K562 (cell line): ENCODE data around the gene EXT2. TPM values are rescaled to one million over a fixed set of nuclear protein-coding genes. Genes with fewer than 3 reads are reported as not detected.

ENCODE experiments used
- ATAC-seq: fragments of 200-7000 bp; cut with Tn5 transposase; 3 replicates; pipeline ENCODE4 v1.9.1; 2020; ENCODE audit warnings: moderate library complexity
- BruUV-seq: library from RNA; stranded (reverse); fragments of 400-500 nt; replicated peaks from 2 replicates; lab custom pipeline; 2021; lab: Mats Ljungman, UMichigan
- CTCF ChIA-PET: fragments of 300-600 bp; formaldehyde crosslinking; extraction: SDS; loops from one replicate; lab custom pipeline; 2021; ENCODE audit warnings: low intra/inter-chr PET ratio; lab: Yijun Ruan, JAX
- POLR2A ChIA-PET: fragments of 300-600, 350-650 bp; sonication (Branson Sonifier 250); formaldehyde crosslinking; extraction: SDS; loops from one replicate; lab custom pipeline; 2021; ENCODE audit warnings: antibody characterized with exemption, inconsistent platforms; lab: Yijun Ruan, JAX
- DNase-seq, 4 experiments: peaks; one replicate each; pipeline versions ENCODE4 v3.0.0 to v3.0.0-alpha.2; 2011 to 2018; ENCODE audit warnings: low spot score in 3 of 4, mixed read lengths in 3 of 4; ENCODE audit errors: extremely low read depth in 1 of 4
- FAIRE-seq: peaks from 2 replicates; lab custom pipeline; 2011; peaks lifted over from hg19 to GRCh38; lab: Jason Lieb, UNC
- H2AFZ ChIP-seq: 2 replicates; pipeline ENCODE4 v1.6.0; 2011; ENCODE audit warnings: low read depth, low read length, control low read depth, inconsistent platforms
- H3K27ac ChIP-seq: fragments of 200-600 bp; 3 replicates; pipeline ENCODE4 v1.8.0; 2011; ENCODE audit warnings: low read depth, mild to moderate bottlenecking, control low read depth, inconsistent platforms, low read length, moderate library complexity, mixed read lengths; ENCODE audit errors: extremely low read depth
- H3K27me3 ChIP-seq, 2 experiments: fragments of 300-600 bp in 1 of 2; 2 replicates in 1 of 2; 3 replicates in 1 of 2; pipeline versions ENCODE4 v1.6.0 to v1.8.0; 2011; ENCODE audit warnings: inconsistent platforms in 2 of 2, low read length in 2 of 2, mild to moderate bottlenecking in 1 of 2, mixed read lengths in 1 of 2, moderate library complexity in 1 of 2; ENCODE audit not compliant: control insufficient read depth in 2 of 2, insufficient read depth in 2 of 2
- H3K36me3 ChIP-seq: fragments of 300-600 bp; 3 replicates; pipeline ENCODE4 v1.8.0; 2011; ENCODE audit warnings: mild to moderate bottlenecking, low read length, inconsistent platforms; ENCODE audit not compliant: control insufficient read depth, insufficient read depth
- H3K4me1 ChIP-seq, 2 experiments: fragments of 200-600 bp in 1 of 2; replicated peaks in 1 of 2; 2 replicates in 1 of 2; 3 replicates in 1 of 2; pipeline versions ENCODE4 v1.5.1 to v1.8.0; 2011; ENCODE audit warnings: inconsistent platforms in 2 of 2, low read length in 2 of 2, mild to moderate bottlenecking in 1 of 2, mixed read lengths in 1 of 2, moderate library complexity in 1 of 2; ENCODE audit not compliant: control insufficient read depth in 2 of 2, insufficient read depth in 2 of 2
- H3K4me2 ChIP-seq: 2 replicates; pipeline ENCODE4 v1.6.1; 2011; ENCODE audit warnings: low read length, control low read depth, inconsistent platforms, mixed read lengths; ENCODE audit not compliant: insufficient read depth
- H3K4me3 ChIP-seq: fragments of 200-600 bp; sonication (generic), shearing (Covaris generic); 2 replicates; pipeline ENCODE4 v1.5.1; 2016; ENCODE audit warnings: control low read depth, inconsistent platforms
- H3K79me2 ChIP-seq: fragments of 200-600 bp; 3 replicates; pipeline ENCODE4 v1.8.0; 2011; ENCODE audit warnings: low read length, inconsistent platforms; ENCODE audit not compliant: control insufficient read depth, insufficient read depth
- H3K9ac ChIP-seq, 2 experiments: 2 replicates each; pipeline versions ENCODE4 v1.6.0 to v1.6.1; 2011; ENCODE audit warnings: low read depth in 2 of 2, low read length in 2 of 2, control low read depth in 1 of 2, inconsistent platforms in 1 of 2, mild to moderate bottlenecking in 1 of 2, mixed read lengths in 1 of 2; ENCODE audit not compliant: insufficient read depth in 1 of 2
- H3K9me1 ChIP-seq: one replicate; pipeline ENCODE4 v1.6.0; 2011; ENCODE audit warnings: inconsistent platforms, mild to moderate bottlenecking, low read length, moderate library complexity; ENCODE audit not compliant: control insufficient read depth, insufficient read depth
- H3K9me3 ChIP-seq: replicated peaks from 2 replicates; pipeline ENCODE4 v1.5.1; 2011; ENCODE audit warnings: low read depth, low read length, inconsistent platforms; ENCODE audit not compliant: control insufficient read depth, insufficient read depth
- H4K20me1 ChIP-seq: replicated peaks from 2 replicates; pipeline ENCODE4 v1.6.1; 2011; ENCODE audit warnings: low read length, inconsistent platforms, mixed read lengths; ENCODE audit not compliant: control insufficient read depth, insufficient read depth
- ARID4B ChIP-seq: sonication (generic); formaldehyde crosslinking; IDR thresholded peaks from 2 replicates; pipeline ENCODE4 v1.8.0; 2022; ENCODE audit warnings: mild to moderate bottlenecking, missing genetic modification reagents
- WGBS: fragments of 100-300 bp; shearing (Covaris generic); methylation state at CpG from one replicate; pipeline ENCODE4 v1.1.6; 2016; ENCODE audit warnings: low coverage, mixed read lengths; ENCODE audit not compliant: insufficient coverage; ENCODE audit errors: missing lambda C conversion rate; 5-methylcytosine and 5-hydroxymethylcytosine counted together
- in situ Hi-C: fragments of 300-500 bp; cut with MboI; formaldehyde crosslinking; loops from 4 replicates; pipeline ENCODE4 v1.15.0; 2018; ENCODE audit warnings: inconsistent platforms, mixed read lengths
- intact Hi-C: fragments of 100-400 bp; cut with micrococcal nuclease; formaldehyde crosslinking; loops from 2 replicates; pipeline ENCODE4 v1.14.2; 2022
- polyA plus RNA-seq, 8 experiments: library from polyadenylated mRNA; depleted of rRNA in 4 of 8; stranded (reverse) in 5 of 8; unstranded in 3 of 8; fragments of >200 nt; fragmentation: Nextera tagmentation in 2 of 8; fragmentation: Illumina TruSeq in 1 of 8; extraction: Ambion mirVana in 2 of 8; extraction: Trizol in 1 of 8; gene quantifications; 2 replicates each; pipeline versions ENCODE4 v1.2.1 to v1.2.3, GENCODE V29; 2011 to 2014; ENCODE audit warnings: inconsistent platforms in 1 of 8, missing spikeins in 1 of 8
- total RNA-seq, 7 experiments: library from RNA; depleted of rRNA in 6 of 7; stranded (reverse); fragments of >200 nt in 6 of 7; fragmentation: Illumina TruSeq in 2 of 7; extraction: Trizol in 2 of 7; gene quantifications; 2 replicates each; pipeline versions ENCODE4 v1.2.1 to v1.2.3, GENCODE V29; 2011 to 2021; ENCODE audit warnings: low replicate concordance in 1 of 7

Gene EXT2
- total and polyA plus RNA-seq, 9 of the 15 experiments (the other 6 are each of a cell fraction or from before 2014, with no cell fraction given): 7.5 to 52.1 (median 38.1) TPM

GRCh38 chr11:44083906-44084305, 11.6 kb upstream of the EXT2 start:
- CTCF ChIA-PET: no interaction called here
- no peak overlapping the region for H3K9ac ChIP-seq
- H3K36me3 ChIP-seq: no peaks in the 10 kb centered on the region; the same call in 2 of the 3 replicates
- H3K9me3 ChIP-seq: no peaks in the 10 kb centered on the region
- no peak overlapping the region for H3K4me2 ChIP-seq
- no peak for FAIRE-seq
- no peaks in the 10 kb centered on the region for H4K20me1 ChIP-seq
- H3K4me3 ChIP-seq: no peak overlapping the region
- H3K4me1 ChIP-seq: no peaks in the 10 kb centered on the region
- WGBS: 56% methylated on average over 5 of the region's 5 CpGs
- DNase-seq: no peak
- intact Hi-C loops: no loop called here
- no peaks in the 10 kb centered on the region for H3K9me1 ChIP-seq
- ATAC-seq: no peak
- no peak overlapping the region for H2AFZ ChIP-seq
- TF ChIP-seq ARID4B (CRISPR knock-in tag): no peak
- H3K79me2 ChIP-seq: no peaks in the 10 kb centered on the region
- no peaks in the 10 kb centered on the region for H3K27me3 ChIP-seq
- in situ Hi-C loops: no loop called here
- no peak overlapping the region for H3K27ac ChIP-seq
- BruUV-seq: no TSS peak
- POLR2A ChIA-PET: interaction anchor here (0.6 to 2.2 kb wide), 3 partner anchors 11 to 185 kb away, joined by 4 to 11 read pairs (median 4); partner anchors contain the start of gene EXT2
